Stimulated activated CD4-positive, alpha-beta T cell treated with anti-CD3 and anti-CD28 coated beads, Interleukin-4, amount 100 ng/mL, for 48 hours (primary cell): ENCODE data around the gene AKT1S1.
"Not testable (repeated sequence)": the region's sequence is repeated elsewhere in the genome, so short reads cannot be mapped to it uniquely, and the experiment has no call there.

Experiments used
- DNase-seq, 2 donors: peaks; one replicate each; pipeline ENCODE4 v3.0.0-alpha.2; 2020; ENCODE audit warnings: low read depth in 2 of 2

Gene AKT1S1

GRCh38 chr19:49837009-49837310 lies 40.2 kb downstream of the AKT1S1 start:
- DNase-seq, result no peak

- DNase-seq, result no peak
Observed at GRCh38 chr19:49836176-49837008, 40.8 kb downstream of the AKT1S1 start.

DNA sequence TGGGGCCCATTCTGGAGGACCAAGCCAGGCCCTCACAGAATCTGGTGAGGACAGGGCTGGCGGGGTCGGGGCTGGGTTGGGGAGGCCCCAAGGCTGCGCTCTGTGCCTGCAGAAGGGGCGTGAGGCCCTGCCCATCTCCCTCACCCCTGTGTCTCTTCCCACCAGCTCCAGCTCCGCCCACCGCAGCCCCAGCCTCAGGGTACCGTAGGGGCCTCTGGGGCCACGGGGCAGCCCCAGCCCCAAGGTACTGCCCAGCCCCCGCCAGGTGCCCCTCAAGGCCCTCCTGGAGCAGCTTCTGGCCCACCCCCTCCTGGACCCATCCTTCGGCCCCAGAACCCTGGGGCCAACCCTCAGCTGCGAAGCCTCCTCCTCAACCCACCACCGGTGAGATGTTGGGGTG lies 41.6 kb downstream of the AKT1S1 start:
- DNase-seq, result no peak

- no peak for DNase-seq
Observed at GRCh38 chr19:49833599-49833998, 43.6 kb downstream of the AKT1S1 start.

DNA sequence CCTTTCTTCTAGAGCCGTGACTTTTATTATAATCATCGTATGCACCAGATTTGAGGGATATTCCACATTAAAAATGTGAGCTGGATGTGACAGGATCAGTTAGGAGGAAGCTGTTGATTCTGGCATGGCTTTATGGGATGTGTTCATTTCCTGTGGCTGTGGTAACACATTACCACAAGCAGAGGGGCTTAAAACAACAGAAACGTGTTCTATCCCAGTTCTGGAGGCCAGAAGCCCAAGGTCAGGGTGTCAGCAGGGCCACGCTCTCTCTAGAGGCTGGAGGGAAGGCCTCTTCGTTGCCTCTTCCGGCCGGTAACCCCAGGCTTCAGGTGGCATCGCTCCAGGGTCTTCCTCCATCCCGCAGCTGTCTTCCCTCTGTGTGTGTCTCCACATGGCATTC lies 44.6 kb downstream of the AKT1S1 start:
- no peak for DNase-seq

- no peak for DNase-seq
Observed at GRCh38 chr19:49831592-49831991, 45.6 kb downstream of the AKT1S1 start.

- no peak for DNase-seq
Observed at GRCh38 chr19:49830766-49831165, 46.4 kb downstream of the AKT1S1 start.

- DNase-seq, result no peak
Observed at GRCh38 chr19:49829721-49830120, 47.4 kb downstream of the AKT1S1 start.

DNA sequence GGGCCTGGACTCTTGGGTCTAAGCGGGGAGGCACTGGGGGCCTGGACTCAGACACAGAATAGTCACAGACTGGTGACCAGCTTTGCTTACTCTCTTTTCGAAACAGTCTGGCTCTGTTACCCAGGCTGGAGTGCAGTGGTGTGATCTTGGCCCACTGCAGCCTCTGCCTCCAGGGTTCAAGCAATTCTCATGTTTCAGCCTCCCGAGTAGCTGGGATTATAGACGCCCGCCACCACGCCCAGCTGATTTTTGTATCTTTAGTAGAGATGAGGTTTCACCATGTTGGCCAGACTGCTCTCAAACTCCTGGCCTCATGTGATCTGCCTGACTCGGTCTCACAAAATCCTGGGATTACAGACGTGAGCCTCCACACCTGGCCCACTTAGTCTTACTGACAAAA lies 48.0 kb downstream of the AKT1S1 start:
- DNase-seq, result no peak

DNA sequence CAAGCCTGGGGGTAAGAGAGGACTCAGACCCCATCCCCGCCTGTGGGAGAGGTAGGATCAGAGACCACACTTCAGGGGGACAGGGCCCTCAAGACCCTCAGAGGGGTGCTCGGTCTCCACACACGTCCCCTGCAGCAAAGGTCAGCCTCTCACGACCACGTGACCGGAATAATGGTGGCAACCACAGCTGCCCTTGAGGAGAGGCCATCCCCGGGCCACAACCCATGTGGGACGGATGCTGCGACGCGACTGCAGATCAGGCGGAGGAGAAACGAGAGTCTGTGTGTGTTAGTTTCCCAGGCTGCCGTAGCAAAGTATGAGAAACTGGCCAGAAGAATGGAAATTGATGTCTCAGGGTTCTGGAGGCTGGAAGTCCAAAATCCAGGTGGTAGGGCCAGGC lies 50.1 kb downstream of the AKT1S1 start:
- DNase-seq, result no peak

DNA sequence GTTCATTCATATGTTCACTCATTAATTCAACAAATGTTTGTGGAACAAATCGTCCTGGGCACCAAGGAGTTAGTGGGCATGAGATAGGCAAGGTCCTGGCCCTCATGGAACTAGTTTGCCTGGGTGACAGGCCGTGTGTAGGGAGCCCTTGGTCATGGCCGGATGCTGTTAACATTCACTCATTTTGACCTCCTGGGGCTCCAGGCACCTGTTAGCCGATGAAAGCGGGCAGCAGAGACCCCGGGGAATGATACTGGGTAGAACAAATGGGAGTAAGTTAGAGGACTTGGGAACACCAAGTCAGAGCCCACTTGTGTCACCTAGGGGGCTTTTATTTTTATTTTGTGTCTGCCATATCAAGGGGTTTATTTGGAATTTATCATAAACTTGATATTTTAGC lies 52.5 kb downstream of the AKT1S1 start:
- no peak for DNase-seq

DNA sequence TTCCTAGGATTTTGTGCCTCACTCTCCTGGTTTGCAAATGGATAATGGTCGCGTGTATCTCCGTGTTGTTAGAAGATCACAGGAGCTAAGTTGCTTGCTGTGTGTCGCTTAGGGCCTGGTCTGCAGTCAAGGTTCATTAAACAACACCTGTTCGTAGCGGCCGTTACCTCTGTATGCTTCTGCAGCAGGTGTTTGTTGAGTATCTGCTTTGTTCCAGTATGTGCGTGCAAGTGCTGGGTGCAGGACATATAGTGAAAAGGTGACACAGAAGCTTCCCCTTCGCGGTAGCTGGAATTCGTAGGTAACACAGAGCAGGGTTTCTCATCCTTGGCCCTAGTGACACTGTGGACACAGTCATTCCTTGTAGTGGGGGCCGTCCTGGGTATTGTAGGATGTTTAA lies 53.7 kb downstream of the AKT1S1 start:
- no peak for DNase-seq

GRCh38 chr19:49820125-49820524 lies 57.0 kb downstream of the AKT1S1 start:
- DNase-seq, result no peak

DNA sequence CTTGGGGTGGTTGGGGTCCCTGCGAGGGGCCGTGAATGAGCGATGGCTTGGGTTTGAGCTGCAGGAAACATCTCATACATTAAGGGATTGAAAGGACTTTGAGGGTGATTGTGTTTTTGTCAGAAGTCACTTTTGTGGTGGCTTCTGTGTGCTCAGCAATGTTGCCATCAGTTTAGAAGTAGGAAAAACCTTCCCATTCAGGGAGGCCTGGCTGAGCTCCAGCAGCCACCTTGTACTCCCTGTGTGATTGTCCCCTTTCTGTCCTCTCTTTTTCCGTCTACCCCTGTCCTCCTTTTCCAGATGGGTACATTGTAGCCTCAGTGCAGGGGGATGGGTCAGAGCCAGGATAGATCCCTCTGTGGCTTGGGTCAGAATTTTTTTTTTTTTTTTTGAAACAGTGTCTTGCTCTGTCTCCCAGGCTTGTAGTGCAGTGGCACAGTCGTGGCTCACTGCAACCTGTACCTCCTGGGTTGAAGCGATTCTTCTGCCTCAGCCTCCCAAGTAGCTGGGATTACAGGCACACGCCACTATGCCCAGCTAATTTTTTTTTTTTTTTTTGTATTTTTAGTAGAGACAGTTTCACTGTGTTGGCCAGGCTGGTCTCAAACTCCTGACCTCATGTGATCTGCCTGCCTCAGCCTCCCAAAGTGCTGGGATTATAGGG lies 57.6 kb downstream of the AKT1S1 start:
- not testable (repeated sequence) for DNase-seq
